GM18505 (cell line): Measurements from ENCODE around the gene FAM72C.
"Not testable (repeated sequence)": the region's sequence is repeated elsewhere in the genome, so short reads cannot be mapped to it uniquely, and the experiment has no call there.

ENCODE experiments used
- ATAC-seq: cut with Tn5 transposase; IDR thresholded peaks from one replicate; pipeline ENCODE4 v1.9.1; 2021; ENCODE audit not compliant: unreplicated experiment

FAM72C gene

DNA sequence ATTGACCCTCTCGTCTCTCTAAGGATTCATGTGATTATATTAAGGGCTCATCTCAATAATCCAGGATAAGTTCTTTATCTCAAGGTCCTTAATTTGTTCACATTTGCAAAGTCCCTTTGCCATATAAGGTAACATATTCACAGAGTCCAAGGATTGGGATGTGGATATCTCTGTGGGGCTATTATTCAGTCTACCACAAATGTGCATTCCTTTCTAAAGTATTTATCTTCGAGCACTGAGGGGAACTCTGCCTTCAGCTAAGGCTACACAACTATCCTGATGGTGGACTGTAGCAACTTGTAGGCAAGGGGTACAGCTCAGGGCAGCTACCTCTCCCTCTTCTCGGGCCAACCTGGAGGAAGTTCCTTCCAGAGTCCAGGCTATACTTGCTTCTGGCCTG is 53.2 kb downstream of the FAM72C start:
- not testable (repeated sequence) for ATAC-seq

GRCh38 chr1:143913705-143914104 is 58.1 kb downstream of the FAM72C start:
- not testable (repeated sequence) for ATAC-seq
